K562 (cell line): ENCODE results near the gene OR14A16.

Experiments
- ELF4 ChIP-seq: fragments of 450-650 bp; formaldehyde crosslinking; IDR thresholded peaks from 2 replicates; pipeline ENCODE4 v1.4.0; 2022; ENCODE audit warnings: missing genetic modification characterization
- PREB ChIP-seq: sonication (generic); formaldehyde crosslinking; IDR thresholded peaks from 2 replicates; pipeline ENCODE4 v1.8.1; 2023; ENCODE audit warnings: mild to moderate bottlenecking, missing genetic modification reagents

GRCh38 chr1:247845011-247845692 is 21.2 kb upstream of the OR14A16 start:
- TF ChIP-seq PREB (CRISPR knock-in tag), result no peak
- no peak for TF ChIP-seq ELF4 (CRISPR knock-in tag)
